ENCODE measurements around the gene BMERB1.

BMERB1 gene

GRCh38 chr16:15620611-15621195 is 186.3 kb downstream of the BMERB1 start:
- H3K4me3 ChIP-seq (ENCODE audit: control insufficient read depth, low read depth, low read length) = no peak overlapping the region
- TF ChIP-seq, protein P1, sequence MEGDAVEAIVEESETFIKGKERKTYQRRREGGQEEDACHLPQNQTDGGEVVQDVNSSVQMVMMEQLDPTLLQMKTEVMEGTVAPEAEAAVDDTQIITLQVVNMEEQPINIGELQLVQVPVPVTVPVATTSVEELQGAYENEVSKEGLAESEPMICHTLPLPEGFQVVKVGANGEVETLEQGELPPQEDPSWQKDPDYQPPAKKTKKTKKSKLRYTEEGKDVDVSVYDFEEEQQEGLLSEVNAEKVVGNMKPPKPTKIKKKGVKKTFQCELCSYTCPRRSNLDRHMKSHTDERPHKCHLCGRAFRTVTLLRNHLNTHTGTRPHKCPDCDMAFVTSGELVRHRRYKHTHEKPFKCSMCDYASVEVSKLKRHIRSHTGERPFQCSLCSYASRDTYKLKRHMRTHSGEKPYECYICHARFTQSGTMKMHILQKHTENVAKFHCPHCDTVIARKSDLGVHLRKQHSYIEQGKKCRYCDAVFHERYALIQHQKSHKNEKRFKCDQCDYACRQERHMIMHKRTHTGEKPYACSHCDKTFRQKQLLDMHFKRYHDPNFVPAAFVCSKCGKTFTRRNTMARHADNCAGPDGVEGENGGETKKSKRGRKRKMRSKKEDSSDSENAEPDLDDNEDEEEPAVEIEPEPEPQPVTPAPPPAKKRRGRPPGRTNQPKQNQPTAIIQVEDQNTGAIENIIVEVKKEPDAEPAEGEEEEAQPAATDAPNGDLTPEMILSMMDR (IDR thresholded peaks at IDR 0.05; ENCODE audit: control insufficient read depth, insufficient read depth, low read depth, low read length, missing control alignments) = no peak
- DNase-seq (ENCODE audit: low read depth) = no peak

- TF ChIP-seq, protein P1 (IDR thresholded peaks at IDR 0.05; ENCODE audit: control insufficient read depth, insufficient read depth, low read depth, low read length, missing control alignments) = no peak
Measured at GRCh38 chr16:15621456-15621855, 187.1 kb downstream of the BMERB1 start.

DNA sequence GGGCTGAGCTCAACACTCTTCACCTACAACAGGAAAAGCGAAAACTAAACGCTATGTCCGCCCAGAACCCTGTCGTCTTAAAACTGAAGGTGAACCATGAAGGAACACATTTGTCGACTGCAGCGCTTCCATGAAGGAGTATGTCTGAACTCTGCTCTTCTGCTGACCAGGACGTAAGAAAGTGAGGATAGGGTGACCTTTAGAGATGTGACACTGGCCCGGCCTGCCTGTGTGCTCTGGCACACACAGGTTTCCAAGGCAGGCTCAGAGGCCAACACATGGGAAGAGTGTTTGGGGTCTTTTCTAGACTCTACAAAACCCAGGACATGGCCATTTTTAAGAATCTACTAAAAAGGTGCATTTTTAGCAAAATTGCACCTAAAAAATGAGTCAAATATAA is 187.5 kb downstream of the BMERB1 start:
- TF ChIP-seq, protein P1 (IDR thresholded peaks at IDR 0.05; ENCODE audit: control insufficient read depth, insufficient read depth, low read depth, low read length, missing control alignments) = no peak
- no peak for DNase-seq (ENCODE audit: low read depth)
- no peak overlapping the region for H3K4me3 ChIP-seq (ENCODE audit: control insufficient read depth, low read depth, low read length)

More at GRCh38 chr16:15621456-15621855, 187.1 kb downstream of the BMERB1 start:
- DNase-seq (ENCODE audit: low read depth) = no peak
- no peak overlapping the region for H3K4me3 ChIP-seq (ENCODE audit: control insufficient read depth, low read depth, low read length)

- DNase-seq (ENCODE audit: low read depth) = no peak
- TF ChIP-seq, protein P1 (IDR thresholded peaks at IDR 0.05; ENCODE audit: control insufficient read depth, insufficient read depth, low read depth, low read length, missing control alignments) = no peak
- no peak overlapping the region for H3K4me3 ChIP-seq (ENCODE audit: control insufficient read depth, low read depth, low read length)
Measured at GRCh38 chr16:15631730-15632409, 197.5 kb downstream of the BMERB1 start.

GRCh38 chr16:15635926-15636325 is 201.5 kb downstream of the BMERB1 start:
- H3K4me3 ChIP-seq (ENCODE audit: control insufficient read depth, low read depth, low read length) = no peak overlapping the region

GRCh38 chr16:15636392-15636873 is 202.0 kb downstream of the BMERB1 start:
- H3K4me3 ChIP-seq (ENCODE audit: control insufficient read depth, low read depth, low read length) = no peak overlapping the region
- TF ChIP-seq, protein P1 (IDR thresholded peaks at IDR 0.05; ENCODE audit: control insufficient read depth, insufficient read depth, low read depth, low read length, missing control alignments) = no peak
- no peak for DNase-seq (ENCODE audit: low read depth)

More at GRCh38 chr16:15635926-15636325, 201.5 kb downstream of the BMERB1 start:
- no peak for DNase-seq (ENCODE audit: low read depth)
- TF ChIP-seq, protein P1 (IDR thresholded peaks at IDR 0.05; ENCODE audit: control insufficient read depth, insufficient read depth, low read depth, low read length, missing control alignments) = no peak
